H7 (cell line): Measurements from ENCODE around the gene PEX14. TPM values are rescaled to one million over a fixed set of nuclear protein-coding genes. Genes with fewer than 3 reads are reported as not detected.

Experiments used
- DNase-seq: peaks from one replicate; pipeline ENCODE4 v3.0.0; 2012
- H3K27me3 ChIP-seq: 2 replicates; pipeline ENCODE4 v1.6.0; 2011; ENCODE audit warnings: mild to moderate bottlenecking, low read length; ENCODE audit not compliant: control insufficient read depth, insufficient read depth
- H3K36me3 ChIP-seq: replicated peaks from 2 replicates; pipeline ENCODE4 v1.5.1; 2011; ENCODE audit warnings: low read length; ENCODE audit not compliant: control insufficient read depth, insufficient read depth
- H3K4me3 ChIP-seq: 2 replicates; pipeline ENCODE4 v1.5.1; 2011; ENCODE audit warnings: low read depth, mild to moderate bottlenecking, control low read depth, low read length, moderate library complexity; ENCODE audit not compliant: insufficient read depth
- total RNA-seq: library from RNA; depleted of rRNA; stranded (reverse); fragments of >200 nt; shearing (Covaris generic); gene quantifications from 2 replicates; pipeline ENCODE4 v1.2.3, GENCODE V29; 2014

PEX14 gene
- total RNA-seq, 1 experiment from 2014 or later = 58.5 TPM

GRCh38 chr1:10663678-10664035 is 188.9 kb downstream of the PEX14 start:
- H3K4me3 ChIP-seq = no peak overlapping the region
- peak; percentile 97 for DNase-seq
- H3K36me3 ChIP-seq = no peaks in the 10 kb centered on the region
- H3K27me3 ChIP-seq = no peaks in the 10 kb centered on the region

GRCh38 chr1:10664251-10664650 is 189.5 kb downstream of the PEX14 start:
- no peaks in the 10 kb centered on the region for H3K36me3 ChIP-seq
- DNase-seq = peak; percentile 82
- no peaks in the 10 kb centered on the region for H3K27me3 ChIP-seq
- H3K4me3 ChIP-seq = no peak overlapping the region

GRCh38 chr1:10665226-10665625 is 190.5 kb downstream of the PEX14 start:
- Histone ChIP-seq H3K27me3 (no peaks in the 10 kb centered on the region), H3K36me3 (no peaks in the 10 kb centered on the region), H3K4me3 (no peak overlapping the region)
- DNase-seq = peak; percentile 71

- DNase-seq = no peak
- Histone ChIP-seq H3K4me3 (no peak overlapping the region), H3K27me3 (no peaks in the 10 kb centered on the region), H3K36me3 (no peaks in the 10 kb centered on the region)
These were observed 191.4 kb downstream of the PEX14 start for GRCh38 chr1:10665930-10666850.

GRCh38 chr1:10667861-10668761 is 193.4 kb downstream of the PEX14 start:
- peak; percentile 87 for DNase-seq
- Histone ChIP-seq H3K4me3 (no peak overlapping the region), H3K27me3 (no peaks in the 10 kb centered on the region), H3K36me3 (no peaks in the 10 kb centered on the region)

- Histone ChIP-seq H3K27me3 (no peaks in the 10 kb centered on the region), H3K4me3 (no peak overlapping the region), H3K36me3 (no peaks in the 10 kb centered on the region)
- peak; percentile 83 for DNase-seq
These were observed 194.8 kb downstream of the PEX14 start for GRCh38 chr1:10669570-10669969.

GRCh38 chr1:10670190-10670589 is 195.4 kb downstream of the PEX14 start:
- H3K36me3 ChIP-seq = no peaks in the 10 kb centered on the region
- H3K4me3 ChIP-seq = no peak overlapping the region
- DNase-seq = no peak
- H3K27me3 ChIP-seq = no peaks in the 10 kb centered on the region

- Histone ChIP-seq H3K27me3 (no peaks in the 10 kb centered on the region), H3K36me3 (no peaks in the 10 kb centered on the region), H3K4me3 (no peak overlapping the region)
- DNase-seq = no peak
These were observed 196.3 kb downstream of the PEX14 start for GRCh38 chr1:10671090-10671489.

GRCh38 chr1:10671622-10672342 is 197.0 kb downstream of the PEX14 start:
- Histone ChIP-seq H3K36me3 (no peaks in the 10 kb centered on the region), H3K27me3 (no peaks in the 10 kb centered on the region), H3K4me3 (no peak overlapping the region)
- peak; percentile 66 for DNase-seq

- Histone ChIP-seq H3K27me3 (no peaks in the 10 kb centered on the region), H3K4me3 (no peak overlapping the region), H3K36me3 (no peaks in the 10 kb centered on the region)
- DNase-seq = peak; percentile 74
These were observed 197.7 kb downstream of the PEX14 start for GRCh38 chr1:10672343-10673050.

GRCh38 chr1:10673109-10673711 is 198.5 kb downstream of the PEX14 start:
- DNase-seq = no peak
- Histone ChIP-seq H3K4me3 (no peak overlapping the region), H3K27me3 (no peaks in the 10 kb centered on the region), H3K36me3 (no peaks in the 10 kb centered on the region)

GRCh38 chr1:10674222-10674621 is 199.5 kb downstream of the PEX14 start:
- Histone ChIP-seq H3K4me3 (no peak overlapping the region), H3K27me3 (no peaks in the 10 kb centered on the region), H3K36me3 (no peaks in the 10 kb centered on the region)
- peak; percentile 54 for DNase-seq

- no peaks in the 10 kb centered on the region for H3K36me3 ChIP-seq
These were observed 200.2 kb downstream of the PEX14 start for GRCh38 chr1:10674700-10675609.

More at GRCh38 chr1:10674700-10675609, 200.2 kb downstream of the PEX14 start:
- H3K27me3 ChIP-seq = no peaks in the 10 kb centered on the region
- DNase-seq = peak; percentile 56
- H3K4me3 ChIP-seq = no peak overlapping the region
